ENCODE results near the gene QRFP.

The QRFP gene

DNA sequence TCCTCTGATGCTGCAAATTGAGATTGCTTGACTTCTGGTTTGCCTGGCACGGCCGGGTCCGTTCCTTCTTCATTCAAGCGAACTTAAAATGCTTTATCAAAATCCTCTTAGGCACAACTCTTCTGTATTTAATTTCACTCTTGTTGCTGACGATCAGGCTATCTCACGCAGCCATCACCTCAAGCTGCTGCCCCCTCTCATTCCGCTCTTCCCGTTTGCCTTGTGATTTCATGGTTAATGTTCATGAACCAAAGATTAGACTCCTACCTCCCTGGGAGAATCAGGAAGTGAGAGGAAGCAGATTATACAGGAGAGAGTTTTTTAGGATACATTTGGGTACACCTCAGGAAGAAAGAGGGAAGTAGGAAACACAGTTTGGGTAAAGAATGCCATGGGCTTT, 22.6 kb downstream of the QRFP start:
- no peak overlapping the region for H3K9ac ChIP-seq (ENCODE audit: low read length in 2 of 2)
- no peak overlapping the region for H3K4me3 ChIP-seq (ENCODE audit: low read length in 2 of 2)
- peaks cover 27% of the 10 kb centered on the region for H3K4me1 ChIP-seq (ENCODE audit: control insufficient read depth, insufficient read depth, low read length)
- H3K9me3 ChIP-seq (ENCODE audit: control insufficient read depth in 2 of 2, low read length in 2 of 2) = no peaks in the 10 kb centered on the region
- H3K36me3 ChIP-seq (ENCODE audit: control insufficient read depth in 2 of 2, insufficient read depth in 2 of 2, low read length in 2 of 2) = peaks cover 54 to 57% of the 10 kb centered on the region in 2 donors
- no peaks in the 10 kb centered on the region for H3K27me3 ChIP-seq (ENCODE audit: control insufficient read depth in 1 of 2, insufficient read depth in 2 of 2, low read length in 2 of 2)
- no peak overlapping the region for H3K27ac ChIP-seq (ENCODE audit: low read length)

DNA sequence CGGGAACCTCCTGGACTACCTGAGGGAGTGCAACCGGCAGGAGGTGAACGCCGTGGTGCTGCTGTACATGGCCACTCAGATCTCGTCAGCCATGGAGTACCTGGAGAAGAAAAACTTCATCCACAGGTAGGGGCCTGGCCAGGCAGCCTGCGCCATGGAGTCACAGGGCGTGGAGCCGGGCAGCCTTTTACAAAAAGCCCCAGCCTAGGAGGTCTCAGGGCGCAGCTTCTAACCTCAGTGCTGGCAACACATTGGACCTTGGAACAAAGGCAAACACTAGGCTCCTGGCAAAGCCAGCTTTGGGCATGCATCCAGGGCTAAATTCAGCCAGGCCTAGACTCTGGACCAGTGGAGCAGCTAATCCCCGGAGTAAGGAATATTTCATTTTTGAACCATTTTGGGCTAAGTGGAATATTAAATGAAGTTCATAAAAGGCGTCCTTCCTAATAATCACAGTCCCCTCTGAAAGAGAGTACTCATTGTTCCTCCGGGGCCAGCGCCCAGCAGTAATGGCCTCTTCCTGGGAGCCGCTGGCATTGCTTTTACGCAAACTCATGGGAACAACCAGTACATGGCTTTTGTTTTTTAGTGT, 23.6 kb downstream of the QRFP start:
- no peaks in the 10 kb centered on the region for H3K9me3 ChIP-seq (ENCODE audit: control insufficient read depth in 2 of 2, low read length in 2 of 2)
- no peak overlapping the region for H3K9ac ChIP-seq (ENCODE audit: low read length in 2 of 2)
- H3K4me1 ChIP-seq (ENCODE audit: control insufficient read depth, insufficient read depth, low read length) = peaks cover 29% of the 10 kb centered on the region
- peak overlapping the region; percentile 11 for H3K27ac ChIP-seq (ENCODE audit: low read length)
- H3K4me3 ChIP-seq (ENCODE audit: low read length in 2 of 2) = no peak overlapping the region
- H3K27me3 ChIP-seq (ENCODE audit: control insufficient read depth in 1 of 2, insufficient read depth in 2 of 2, low read length in 2 of 2) = no peaks in the 10 kb centered on the region
- H3K36me3 ChIP-seq (ENCODE audit: control insufficient read depth in 2 of 2, insufficient read depth in 2 of 2, low read length in 2 of 2) = peaks cover 48% of the 10 kb centered on the region in 2 donors

DNA sequence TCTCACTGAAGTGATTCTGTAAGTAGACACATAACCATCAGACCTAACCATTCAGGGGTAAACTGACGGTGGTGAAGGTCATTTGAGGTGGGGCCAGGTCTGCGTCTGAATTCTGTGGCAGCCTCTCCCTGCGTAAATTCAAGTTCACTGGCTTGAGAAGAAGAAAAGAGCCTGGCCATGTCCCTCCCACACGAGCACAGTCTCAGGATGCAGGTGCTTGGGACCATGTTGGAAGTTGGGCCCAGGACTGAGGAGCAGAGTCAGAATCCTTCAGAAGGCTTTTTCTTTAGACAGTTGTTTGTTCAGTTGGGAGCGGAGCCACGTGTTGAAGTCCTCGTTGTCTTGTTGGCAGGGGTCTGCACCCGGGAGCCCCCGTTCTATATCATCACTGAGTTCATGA, 24.1 kb downstream of the QRFP start:
- no peaks in the 10 kb centered on the region for H3K27me3 ChIP-seq (ENCODE audit: control insufficient read depth in 1 of 2, insufficient read depth in 2 of 2, low read length in 2 of 2)
- H3K27ac ChIP-seq (ENCODE audit: low read length) = peak overlapping the region; percentile 11
- no peak overlapping the region for H3K9ac ChIP-seq (ENCODE audit: low read length in 2 of 2)
- H3K4me1 ChIP-seq (ENCODE audit: control insufficient read depth, insufficient read depth, low read length) = peaks cover 31% of the 10 kb centered on the region
- peaks cover 47 to 48% of the 10 kb centered on the region in 2 donors for H3K36me3 ChIP-seq (ENCODE audit: control insufficient read depth in 2 of 2, insufficient read depth in 2 of 2, low read length in 2 of 2)
- no peaks in the 10 kb centered on the region for H3K9me3 ChIP-seq (ENCODE audit: control insufficient read depth in 2 of 2, low read length in 2 of 2)
- no peak overlapping the region for H3K4me3 ChIP-seq (ENCODE audit: low read length in 2 of 2)

DNA sequence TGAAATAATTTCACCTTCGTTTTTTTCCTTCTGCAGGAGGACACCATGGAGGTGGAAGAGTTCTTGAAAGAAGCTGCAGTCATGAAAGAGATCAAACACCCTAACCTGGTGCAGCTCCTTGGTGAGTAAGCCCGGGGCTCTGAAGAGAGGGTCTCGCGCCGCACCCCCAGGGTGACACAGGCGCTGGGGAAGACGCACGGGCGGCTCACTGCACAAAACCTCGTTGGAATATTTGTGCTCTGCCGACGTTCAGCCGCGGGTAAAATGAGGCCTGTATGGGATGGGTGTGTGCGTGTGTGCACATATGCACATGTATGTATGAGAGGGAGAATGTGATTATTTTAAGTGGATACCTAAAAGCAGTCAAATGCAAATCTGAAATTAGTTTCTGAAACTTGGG, 24.5 kb downstream of the QRFP start:
- Histone ChIP-seq H3K27me3 (ENCODE audit: control insufficient read depth in 1 of 2, insufficient read depth in 2 of 2, low read length in 2 of 2) (no peaks in the 10 kb centered on the region), H3K36me3 (ENCODE audit: control insufficient read depth in 2 of 2, insufficient read depth in 2 of 2, low read length in 2 of 2) (peaks cover 45 to 47% of the 10 kb centered on the region in 2 donors), H3K27ac (ENCODE audit: low read length) (no peak overlapping the region), H3K4me3 (ENCODE audit: low read length in 2 of 2) (no peak overlapping the region), H3K4me1 (ENCODE audit: control insufficient read depth, insufficient read depth, low read length) (peaks cover 35% of the 10 kb centered on the region), H3K9me3 (ENCODE audit: control insufficient read depth in 2 of 2, low read length in 2 of 2) (no peaks in the 10 kb centered on the region), H3K9ac (ENCODE audit: low read length in 2 of 2) (no peak overlapping the region)

DNA sequence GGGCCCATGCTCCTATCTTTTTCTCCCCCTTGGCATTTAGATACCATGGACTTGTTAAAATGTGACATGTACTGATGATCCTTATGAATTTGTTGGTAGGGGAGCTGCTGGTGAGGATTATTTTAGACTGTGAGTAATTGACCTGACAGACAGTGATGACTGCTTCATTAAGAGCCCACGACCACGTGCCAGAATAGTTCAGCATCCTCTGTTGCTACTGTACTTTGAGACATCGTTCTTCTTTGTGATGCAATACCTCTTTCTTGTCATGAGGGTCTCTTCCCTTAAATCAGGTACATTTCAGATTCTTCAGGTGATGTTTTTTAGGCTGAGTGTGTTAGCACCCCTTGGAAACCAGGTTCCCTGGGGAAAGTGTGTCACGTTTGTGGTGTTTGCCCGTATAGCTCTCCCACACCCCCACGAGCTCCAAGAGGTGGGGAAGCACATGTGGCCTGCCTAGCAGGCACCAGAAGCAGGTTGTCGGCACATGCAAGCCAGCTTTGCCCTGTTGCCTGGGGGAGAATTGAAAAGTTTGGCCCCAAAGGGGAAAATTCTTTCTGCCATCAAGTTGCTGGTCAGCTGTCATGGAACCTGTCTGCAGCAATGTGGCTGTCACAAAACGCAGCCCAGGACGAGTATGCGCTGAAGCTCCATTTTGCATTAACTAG, 25.1 kb downstream of the QRFP start:
- Histone ChIP-seq H3K4me1 (ENCODE audit: control insufficient read depth, insufficient read depth, low read length) (peaks cover 41% of the 10 kb centered on the region), H3K4me3 (ENCODE audit: low read length in 2 of 2) (no peak overlapping the region), H3K27me3 (ENCODE audit: control insufficient read depth in 1 of 2, insufficient read depth in 2 of 2, low read length in 2 of 2) (no peaks in the 10 kb centered on the region), H3K9ac (ENCODE audit: low read length in 2 of 2) (no peak overlapping the region), H3K36me3 (ENCODE audit: control insufficient read depth in 2 of 2, insufficient read depth in 2 of 2, low read length in 2 of 2) (peaks cover 44 to 47% of the 10 kb centered on the region in 2 donors), H3K27ac (ENCODE audit: low read length) (no peak overlapping the region), H3K9me3 (ENCODE audit: control insufficient read depth in 2 of 2, low read length in 2 of 2) (no peaks in the 10 kb centered on the region)

DNA sequence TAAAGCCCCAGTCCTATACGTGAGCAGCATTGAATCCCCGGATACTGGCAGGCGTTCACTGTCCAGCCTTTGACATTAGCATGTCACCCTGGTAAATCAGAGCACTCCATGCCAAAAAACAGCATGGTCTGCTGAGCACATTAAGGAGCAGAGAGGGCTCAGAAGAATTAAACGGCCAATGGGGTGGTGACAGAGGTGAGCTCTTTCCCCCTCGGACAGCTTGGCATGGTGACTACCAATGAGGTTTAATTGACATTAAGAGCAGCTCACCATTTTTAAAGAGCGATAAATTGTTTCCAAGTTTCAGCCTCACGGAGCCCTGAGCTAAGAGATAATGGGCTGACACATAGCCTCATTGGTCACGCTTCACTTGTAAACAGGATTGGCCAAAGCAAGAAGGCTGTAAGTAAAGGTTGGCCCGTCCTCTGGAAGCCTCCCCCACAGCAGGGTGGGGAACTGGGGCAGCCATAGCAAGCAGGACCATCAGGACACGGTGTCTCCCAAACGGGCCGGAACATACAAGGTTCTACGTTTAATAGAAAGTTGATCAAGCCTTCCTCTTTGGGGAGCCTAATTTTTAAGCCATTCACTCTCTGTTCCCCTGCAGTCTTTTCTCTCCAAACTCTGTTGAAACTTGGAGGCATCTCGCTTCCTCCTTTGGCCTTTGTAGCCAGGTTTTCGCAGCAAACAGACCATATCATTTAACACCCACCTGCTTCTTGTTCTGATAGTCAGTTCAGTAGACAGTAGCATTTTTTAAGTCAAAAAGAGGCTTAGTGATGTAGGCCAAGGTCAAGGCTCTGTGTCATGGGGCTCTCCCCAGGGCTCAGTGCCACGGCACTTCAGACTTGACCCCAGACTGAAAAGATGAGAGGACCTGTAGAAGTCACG, 25.9 kb downstream of the QRFP start:
- Histone ChIP-seq H3K36me3 (ENCODE audit: control insufficient read depth in 2 of 2, insufficient read depth in 2 of 2, low read length in 2 of 2) (peaks cover 44 to 49% of the 10 kb centered on the region in 2 donors), H3K9ac (ENCODE audit: low read length in 2 of 2) (no peak overlapping the region)

DNA sequence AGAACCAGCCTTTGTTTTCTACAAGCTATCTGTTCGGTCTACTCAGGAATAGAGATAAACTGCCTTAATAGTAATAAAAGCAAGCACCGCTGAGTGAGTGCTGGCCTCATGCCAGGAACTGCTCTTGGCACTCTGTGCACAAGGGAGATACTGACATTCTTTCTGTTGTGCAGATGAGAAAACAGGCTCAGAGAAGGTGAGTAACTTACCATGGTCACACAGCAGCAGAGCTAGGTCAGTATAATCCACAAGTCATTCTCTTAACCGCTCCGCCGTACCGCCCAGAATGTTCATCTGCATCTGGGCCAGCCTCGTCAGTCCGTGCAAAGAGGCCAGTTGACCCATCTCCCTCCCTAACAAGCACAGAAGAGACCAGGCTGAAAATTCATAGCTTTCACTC, 27.4 kb downstream of the QRFP start:
- H3K9me3 ChIP-seq (ENCODE audit: control insufficient read depth in 2 of 2, low read length in 2 of 2) = no peaks in the 10 kb centered on the region
- no peak overlapping the region for H3K9ac ChIP-seq (ENCODE audit: low read length in 2 of 2)
- no peak overlapping the region for H3K4me3 ChIP-seq (ENCODE audit: low read length in 2 of 2)
- peaks cover 36 to 44% of the 10 kb centered on the region in 2 donors for H3K36me3 ChIP-seq (ENCODE audit: control insufficient read depth in 2 of 2, insufficient read depth in 2 of 2, low read length in 2 of 2)
- H3K4me1 ChIP-seq (ENCODE audit: control insufficient read depth, insufficient read depth, low read length) = peaks cover 51% of the 10 kb centered on the region
- no peak overlapping the region for H3K27ac ChIP-seq (ENCODE audit: low read length)
- no peaks in the 10 kb centered on the region for H3K27me3 ChIP-seq (ENCODE audit: control insufficient read depth in 1 of 2, insufficient read depth in 2 of 2, low read length in 2 of 2)

More for the DNA sequence above, 25.9 kb downstream of the QRFP start:
- no peak overlapping the region for H3K27ac ChIP-seq (ENCODE audit: low read length)
- no peaks in the 10 kb centered on the region for H3K9me3 ChIP-seq (ENCODE audit: control insufficient read depth in 2 of 2, low read length in 2 of 2)
- H3K4me1 ChIP-seq (ENCODE audit: control insufficient read depth, insufficient read depth, low read length) = peaks cover 42% of the 10 kb centered on the region
- H3K27me3 ChIP-seq (ENCODE audit: control insufficient read depth in 1 of 2, insufficient read depth in 2 of 2, low read length in 2 of 2) = no peaks in the 10 kb centered on the region
- H3K4me3 ChIP-seq (ENCODE audit: low read length in 2 of 2) = no peak overlapping the region

DNA sequence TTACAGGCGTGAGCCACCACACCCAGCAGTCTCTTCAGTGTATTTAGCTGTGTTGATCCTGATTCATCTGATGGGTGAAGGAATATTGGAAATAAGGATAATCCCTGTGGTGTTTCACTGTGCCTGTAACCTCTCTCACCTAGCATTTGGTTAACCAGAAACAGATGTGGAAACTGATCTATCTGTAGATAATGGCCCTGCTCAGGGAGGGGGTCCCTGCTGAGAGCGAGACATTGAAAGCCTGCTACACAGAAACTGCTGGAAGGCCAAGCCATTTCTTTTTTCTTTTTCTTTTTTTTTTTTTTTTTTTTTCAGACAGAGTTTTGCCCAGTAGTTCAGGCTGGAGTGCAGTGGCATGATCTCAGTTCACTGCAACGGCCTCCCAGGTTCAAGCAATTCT, 28.4 kb downstream of the QRFP start:
- no peaks in the 10 kb centered on the region for H3K27me3 ChIP-seq (ENCODE audit: control insufficient read depth in 1 of 2, insufficient read depth in 2 of 2, low read length in 2 of 2)
- H3K9me3 ChIP-seq (ENCODE audit: control insufficient read depth in 2 of 2, low read length in 2 of 2) = no peaks in the 10 kb centered on the region
- H3K4me3 ChIP-seq (ENCODE audit: low read length in 2 of 2) = no peak overlapping the region
- no peak overlapping the region for H3K9ac ChIP-seq (ENCODE audit: low read length in 2 of 2)
- peaks cover 29 to 36% of the 10 kb centered on the region in 2 donors for H3K36me3 ChIP-seq (ENCODE audit: control insufficient read depth in 2 of 2, insufficient read depth in 2 of 2, low read length in 2 of 2)
- H3K27ac ChIP-seq (ENCODE audit: low read length) = no peak overlapping the region
- peaks cover 58% of the 10 kb centered on the region for H3K4me1 ChIP-seq (ENCODE audit: control insufficient read depth, insufficient read depth, low read length)

DNA sequence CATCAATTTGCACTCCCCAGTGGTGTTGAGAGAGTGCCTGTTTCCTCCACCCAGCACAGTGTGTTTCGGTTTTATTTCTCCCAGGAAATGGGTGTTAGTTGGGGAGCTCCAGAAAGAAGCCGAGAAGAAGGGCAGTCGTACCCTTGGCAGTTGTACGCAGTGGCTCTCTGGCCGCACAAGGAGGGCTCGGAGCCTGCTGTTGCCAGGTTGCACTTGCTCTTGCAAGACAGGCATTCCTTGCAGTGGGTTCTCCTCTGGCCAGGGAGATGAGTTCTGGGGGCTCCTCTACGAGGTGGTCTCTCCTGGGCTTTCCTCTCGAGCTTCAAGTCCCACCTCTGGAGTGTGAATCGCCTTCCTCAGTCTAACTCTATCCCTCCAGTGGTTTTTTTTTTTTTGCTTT, 29.1 kb downstream of the QRFP start:
- Histone ChIP-seq H3K4me3 (ENCODE audit: low read length in 2 of 2) (no peak overlapping the region), H3K9ac (ENCODE audit: low read length in 2 of 2) (no peak overlapping the region), H3K36me3 (ENCODE audit: control insufficient read depth in 2 of 2, insufficient read depth in 2 of 2, low read length in 2 of 2) (peaks cover 29 to 38% of the 10 kb centered on the region in 2 donors), H3K9me3 (ENCODE audit: control insufficient read depth in 2 of 2, low read length in 2 of 2) (no peaks in the 10 kb centered on the region), H3K27me3 (ENCODE audit: control insufficient read depth in 1 of 2, insufficient read depth in 2 of 2, low read length in 2 of 2) (no peaks in the 10 kb centered on the region), H3K4me1 (ENCODE audit: control insufficient read depth, insufficient read depth, low read length) (peaks cover 58% of the 10 kb centered on the region), H3K27ac (ENCODE audit: low read length) (no peak overlapping the region)

DNA sequence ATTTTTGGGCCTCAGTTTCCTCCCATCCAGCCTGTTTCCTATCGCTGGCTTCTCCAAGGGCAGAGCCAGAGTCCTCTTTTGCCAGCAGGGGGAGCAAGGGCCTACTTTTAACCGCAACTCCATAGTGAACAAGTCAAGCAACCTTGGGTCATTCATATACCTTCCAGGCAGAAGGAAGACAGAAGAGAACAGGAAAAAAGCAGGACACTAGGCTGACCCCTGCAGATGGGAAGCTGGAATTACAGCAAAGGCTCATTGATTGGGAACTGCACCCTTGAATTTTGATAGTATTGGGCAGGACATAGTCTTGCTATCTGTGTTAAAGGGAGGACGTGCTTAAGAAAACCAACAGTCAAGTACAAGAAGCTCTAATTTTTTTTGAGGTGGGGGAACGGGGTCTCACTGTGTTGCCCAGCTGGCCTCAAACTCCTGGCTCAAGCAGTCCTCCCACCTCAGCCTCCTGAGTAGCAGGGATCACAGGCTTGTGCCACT, 30.1 kb downstream of the QRFP start:
- peaks cover 20 to 30% of the 10 kb centered on the region in 2 donors for H3K36me3 ChIP-seq (ENCODE audit: control insufficient read depth in 2 of 2, insufficient read depth in 2 of 2, low read length in 2 of 2)
- H3K27me3 ChIP-seq (ENCODE audit: control insufficient read depth in 1 of 2, insufficient read depth in 2 of 2, low read length in 2 of 2) = no peaks in the 10 kb centered on the region
- H3K4me3 ChIP-seq (ENCODE audit: low read length in 2 of 2) = no peak overlapping the region
- H3K27ac ChIP-seq (ENCODE audit: low read length) = peak overlapping the region; percentile 31
- H3K4me1 ChIP-seq (ENCODE audit: control insufficient read depth, insufficient read depth, low read length) = peaks cover 65% of the 10 kb centered on the region
- no peak overlapping the region for H3K9ac ChIP-seq (ENCODE audit: low read length in 2 of 2)
- H3K9me3 ChIP-seq (ENCODE audit: control insufficient read depth in 2 of 2, low read length in 2 of 2) = no peaks in the 10 kb centered on the region
